Measurements from ENCODE around the gene ZNF189.

Gene ZNF189

GRCh38 chr9:101455656-101456240 lies 57.1 kb downstream of the ZNF189 start:
- no peak for DNase-seq

GRCh38 chr9:101457003-101457402 lies 58.4 kb downstream of the ZNF189 start:
- peak in 1 of 2 experiments; percentile 14 for DNase-seq

DNA sequence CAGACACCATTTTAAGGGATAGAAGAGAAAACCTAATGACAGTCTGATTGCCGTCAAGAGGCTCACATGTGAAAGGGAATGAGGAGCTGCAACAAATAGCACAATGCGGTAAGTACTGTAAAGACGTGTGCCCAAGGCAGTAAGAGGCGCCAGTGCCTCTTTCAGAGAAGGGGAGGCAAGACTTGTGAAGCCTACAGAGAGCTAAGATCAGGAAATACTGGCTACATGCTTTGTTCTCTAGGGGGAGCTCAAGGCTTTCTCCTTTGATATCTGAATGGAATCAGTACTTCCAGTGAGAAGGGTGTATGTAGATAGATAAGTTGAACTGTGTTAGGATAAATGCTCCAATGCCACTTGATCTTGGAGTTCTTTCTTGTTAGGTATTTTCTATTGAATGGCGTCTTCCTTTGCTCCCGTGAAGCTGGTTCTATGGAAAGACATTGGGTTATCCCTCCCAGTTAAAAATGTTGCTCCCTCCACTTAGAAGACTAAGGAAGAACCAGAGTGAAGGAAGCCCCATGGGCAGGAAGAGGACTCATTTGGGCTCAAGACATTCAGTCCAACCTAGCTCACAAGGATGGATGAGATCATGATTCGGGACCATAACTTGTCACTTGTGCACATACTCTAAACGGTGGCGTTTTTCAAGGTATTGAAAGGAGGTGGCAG lies 60.4 kb downstream of the ZNF189 start:
- peak; percentile 49 to 61 for DNase-seq
